Gastrocnemius medialis (tissue), 4 donors: ENCODE data around the gene KLHL33. TPM values are rescaled to one million over a fixed set of nuclear protein-coding genes. Genes with fewer than 3 reads are reported as not detected.

Source experiments
- ATAC-seq, 2 donors: fragments of 150-250 bp; one replicate each; pipeline ENCODE4 v1.9.1; 2016
- DNase-seq, 2 donors: peaks; one replicate each; pipeline ENCODE4 v3.0.0-alpha.2; 2019
- H3K27ac ChIP-seq, 4 donors: fragments of 200-600 bp; sonication (generic); 1 replicate in 1 of 4; 2 replicates in 3 of 4; pipeline ENCODE4 v1.5.1; 2016 to 2018; ENCODE audit warnings: mild to moderate bottlenecking in 2 of 4, moderate library complexity in 1 of 4
- H3K27me3 ChIP-seq, 3 donors: fragments of 200-600 bp; sonication (generic) in 2 of 3; 1 replicate in 1 of 3; 2 replicates in 2 of 3; pipeline versions ENCODE4 v1.5.1 to v1.6.0; 2016 to 2019; ENCODE audit warnings: mild to moderate bottlenecking in 1 of 3, moderate library complexity in 1 of 3
- H3K36me3 ChIP-seq, 2 donors: fragments of 200-600 bp; sonication (generic) in 1 of 2; one replicate each; pipeline ENCODE4 v1.5.1; 2017 to 2018
- H3K4me1 ChIP-seq, 2 donors: fragments of 200-600 bp; sonication (generic) in 1 of 2; one replicate each; pipeline ENCODE4 v1.5.1; 2016 to 2017; ENCODE audit warnings: mild to moderate bottlenecking in 2 of 2
- H3K4me3 ChIP-seq, 4 donors: fragments of 200-600 bp; sonication (generic) in 3 of 4; 1 replicate in 1 of 4; 2 replicates in 3 of 4; pipeline ENCODE4 v1.5.1; 2016 to 2019; ENCODE audit warnings: mild to moderate bottlenecking in 2 of 4
- H3K9me3 ChIP-seq, 3 donors: fragments of 200-600 bp; sonication (generic) in 2 of 3; 1 replicate in 1 of 3; 2 replicates in 2 of 3; pipeline ENCODE4 v1.5.1; 2016 to 2019
- CTCF ChIP-seq, 5 experiments: fragments of 450-650 bp in 3 of 5; fragments of 200-600 bp in 2 of 5; sonication (generic) in 2 of 5; IDR thresholded peaks in 4 of 5; conservative IDR thresholded peaks in 1 of 5; 1 replicate in 4 of 5; 2 replicates in 1 of 5; pipeline ENCODE4 v1.5.1; 2016 to 2019; ENCODE audit warnings: antibody characterized with exemption in 5 of 5, mild to moderate bottlenecking in 3 of 5, moderate library complexity in 3 of 5
- POLR2A ChIP-seq, 2 donors: fragments of 450-650 bp; IDR thresholded peaks; one replicate each; pipeline ENCODE4 v1.6.1; 2017; ENCODE audit warnings: antibody characterized with exemption in 2 of 2, mild to moderate bottlenecking in 2 of 2, moderate library complexity in 2 of 2
- in situ Hi-C, 4 donors: fragments of 200-750 bp; cut with MboI; loops; one replicate each; pipeline versions ENCODE4 v1.15.0 to v1.8.0; 2017; ENCODE audit warnings: low sequenced_read_pairs in 4 of 4
- intact Hi-C: fragments of 100-400 bp; cut with DNase I; formaldehyde crosslinking; loops from one replicate; pipeline ENCODE4 v1.15.1; 2023; ENCODE audit warnings: low total_unique reads
- total RNA-seq, 4 donors: library from RNA; depleted of rRNA; stranded (reverse); fragments of >200 nt; gene quantifications; one replicate each; pipeline versions ENCODE4 v1.1.0 to v1.2.3, GENCODE V29; 2016

Gene KLHL33
- total RNA-seq, 4 donors from 2014 or later, result 1.9 to 4.7 (median 3.5) TPM

GRCh38 chr14:20434701-20435581 is 1.0 kb downstream of the KLHL33 start:
- Histone ChIP-seq H3K4me3 (peak overlapping the region; percentile 47 to 67 (median 58)), H3K36me3 (no peaks in the 10 kb centered on the region), H3K27ac (peak overlapping the region; percentile 88 to 98 (median 92)), H3K4me1 (peaks cover 52 to 68% of the 10 kb centered on the region in 2 donors), H3K27me3 (no peaks in the 10 kb centered on the region), H3K9me3 (no peaks in the 10 kb centered on the region)
- peak in 1 of 2 donors; percentile 48 for TF ChIP-seq POLR2A (IDR thresholded peaks at IDR 0.05)
- no peak for TF ChIP-seq CTCF (IDR thresholded peaks at IDR 0.05 in 4 of 5, conservative IDR thresholded peaks at IDR 0.05 in 1 of 5)
- peak; percentile 77 to 91 for DNase-seq
- intact Hi-C loops (loop anchor here (1.0 kb wide), 3 partner anchors 20 to 247 kb away; partner anchors contain the start of gene APEX1), in situ Hi-C loops (no loop called here)
- peak; percentile 81 for ATAC-seq

GRCh38 chr14:20429801-20430669 is 5.9 kb downstream of the KLHL33 start:
- Histone ChIP-seq H3K27me3 (no peaks in the 10 kb centered on the region), H3K4me3 (no peak overlapping the region), H3K4me1 (peaks cover 42 to 59% of the 10 kb centered on the region in 2 donors), H3K27ac (peak overlapping the region; percentile 32 to 92 (median 65)), H3K36me3 (no peaks in the 10 kb centered on the region), H3K9me3 (no peaks in the 10 kb centered on the region)
- in situ Hi-C loops (no loop called here), intact Hi-C loops (no loop called here)
- TF ChIP-seq POLR2A (IDR thresholded peaks at IDR 0.05) (no peak), CTCF (IDR thresholded peaks at IDR 0.05 in 4 of 5, conservative IDR thresholded peaks at IDR 0.05 in 1 of 5) (no peak)
- no peak for ATAC-seq
- peak in 1 of 2 donors; percentile 47 for DNase-seq

- H3K27ac ChIP-seq, result peak overlapping the region in 2 of 4 donors; percentile 11 to 33
Measured at GRCh38 chr14:20428802-20429201, 7.2 kb downstream of the KLHL33 start.

GRCh38 chr14:20428010-20428365 is 8.0 kb downstream of the KLHL33 start:
- DNase-seq (no peak), ATAC-seq (no peak)
- no peaks in the 10 kb centered on the region for H3K36me3 ChIP-seq
- H3K4me1 ChIP-seq, result peaks cover 23 to 39% of the 10 kb centered on the region in 2 donors
- in situ Hi-C loops, result no loop called here
- peak overlapping the region in 2 of 4 donors; percentile 33 to 46 for H3K27ac ChIP-seq
- no peak overlapping the region for H3K4me3 ChIP-seq
- TF ChIP-seq CTCF (IDR thresholded peaks at IDR 0.05 in 4 of 5, conservative IDR thresholded peaks at IDR 0.05 in 1 of 5), result no peak
- no peak for TF ChIP-seq POLR2A (IDR thresholded peaks at IDR 0.05)
- intact Hi-C loops, result no loop called here
- no peaks in the 10 kb centered on the region for H3K27me3 ChIP-seq
- H3K9me3 ChIP-seq, result no peaks in the 10 kb centered on the region

More at GRCh38 chr14:20428802-20429201, 7.2 kb downstream of the KLHL33 start:
- in situ Hi-C loops (no loop called here), intact Hi-C loops (no loop called here)
- DNase-seq (no peak), ATAC-seq (no peak)
- no peaks in the 10 kb centered on the region for H3K36me3 ChIP-seq
- H3K27me3 ChIP-seq, result no peaks in the 10 kb centered on the region
- no peaks in the 10 kb centered on the region for H3K9me3 ChIP-seq
- H3K4me1 ChIP-seq, result peaks cover 31 to 47% of the 10 kb centered on the region in 2 donors
- no peak for TF ChIP-seq CTCF (IDR thresholded peaks at IDR 0.05 in 4 of 5, conservative IDR thresholded peaks at IDR 0.05 in 1 of 5)
- no peak for TF ChIP-seq POLR2A (IDR thresholded peaks at IDR 0.05)
- no peak overlapping the region for H3K4me3 ChIP-seq
